ENCODE data around the gene LRRC2.

Gene LRRC2

GRCh38 chr3:46468753-46469600, 97.1 kb downstream of the LRRC2 start:
- no peak overlapping the region for H3K4me3 ChIP-seq (replicated peaks in 1 of 2; ENCODE audit: low read depth in 2 of 2, low read length in 2 of 2)
- no peak for DNase-seq (ENCODE audit: low read depth in 2 of 2)
- TF ChIP-seq CTCF (IDR thresholded peaks at IDR 0.05; ENCODE audit: low read depth, low read length) = no peak

GRCh38 chr3:46467562-46467961, 98.5 kb downstream of the LRRC2 start:
- DNase-seq (ENCODE audit: low read depth in 2 of 2) = no peak
- no peak for TF ChIP-seq CTCF (IDR thresholded peaks at IDR 0.05; ENCODE audit: low read depth, low read length)
- H3K4me3 ChIP-seq (replicated peaks in 1 of 2; ENCODE audit: low read depth in 2 of 2, low read length in 2 of 2) = no peak overlapping the region

GRCh38 chr3:46466871-46467403, 99.2 kb downstream of the LRRC2 start:
- TF ChIP-seq CTCF (IDR thresholded peaks at IDR 0.05; ENCODE audit: low read depth, low read length) = no peak
- no peak for DNase-seq (ENCODE audit: low read depth in 2 of 2)
- H3K4me3 ChIP-seq (replicated peaks in 1 of 2; ENCODE audit: low read depth in 2 of 2, low read length in 2 of 2) = no peak overlapping the region

- no peak overlapping the region for H3K4me3 ChIP-seq (replicated peaks in 1 of 2; ENCODE audit: low read depth in 2 of 2, low read length in 2 of 2)
- TF ChIP-seq CTCF (IDR thresholded peaks at IDR 0.05; ENCODE audit: low read depth, low read length) = no peak
- peak in 1 of 2 donors; percentile 50 for DNase-seq (ENCODE audit: low read depth in 2 of 2)
Observed at GRCh38 chr3:46466273-46466672, 99.8 kb downstream of the LRRC2 start.
